AG20443 (cell line): ENCODE results near the gene HEXD.
"Not testable (repeated sequence)": the region's sequence is repeated elsewhere in the genome, so short reads cannot be mapped to it uniquely, and the experiment has no call there.

Source experiments
- DNase-seq: peaks from one replicate; pipeline ENCODE4 v3.0.0; 2012; ENCODE audit warnings: low spot score, mixed read lengths

HEXD gene

DNA sequence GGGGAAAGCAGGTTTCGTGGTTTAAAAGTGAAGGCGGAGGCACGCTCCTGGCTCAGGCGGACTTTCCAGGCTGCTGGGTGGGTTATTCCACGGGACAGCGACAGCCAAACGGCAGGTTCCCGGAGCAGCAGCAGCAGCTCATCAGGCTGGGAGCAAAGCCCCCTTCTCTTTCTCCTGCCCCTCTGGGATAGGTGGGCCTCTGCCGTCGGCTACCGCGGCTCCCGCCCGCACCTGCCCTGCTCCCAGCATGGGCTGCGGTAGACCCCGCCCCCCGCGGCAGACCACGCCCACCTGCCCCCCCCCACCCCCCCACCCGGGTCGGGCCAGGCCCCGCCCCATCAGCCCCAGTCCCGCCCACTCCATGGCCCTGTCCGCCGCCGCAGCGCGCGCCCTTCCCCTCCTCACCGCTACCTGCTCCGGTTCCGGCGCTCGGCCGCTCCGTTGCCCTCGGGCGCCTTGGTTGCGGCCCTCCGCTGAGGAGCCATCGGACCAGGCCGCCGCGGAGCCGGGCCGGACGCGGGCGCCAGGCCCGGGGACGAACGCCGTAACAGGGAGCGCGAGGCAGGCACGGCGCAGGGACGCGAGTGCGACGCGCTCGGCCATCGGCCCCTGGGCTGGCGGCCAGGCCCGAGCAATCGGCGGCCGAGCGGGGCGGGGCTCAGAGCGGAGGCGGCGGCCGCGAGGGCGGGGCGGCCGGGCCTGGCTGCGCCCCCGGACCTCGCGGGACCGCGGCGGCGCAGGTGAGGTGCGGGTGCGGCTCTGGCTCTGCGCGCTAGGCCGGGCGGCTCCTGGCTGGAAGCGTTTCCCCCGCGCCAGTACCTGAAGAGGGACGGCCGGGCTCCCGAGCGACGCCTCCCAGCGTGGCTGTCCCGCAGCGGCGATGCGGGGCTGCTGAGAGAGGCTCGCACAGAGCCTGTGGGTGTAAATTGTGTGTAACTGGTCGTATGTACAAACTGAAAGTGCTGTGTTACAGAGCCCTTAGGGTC, at the start of gene HEXD, which contains the start of gene OGFOD3:
TSS of gene HEXD (plus strand) at position 347 of the 986 bp plus-strand sequence. CDS start 1,453 bp downstream, outside the sequence.
TSS of gene OGFOD3 (minus strand) at position 586 of the 986 bp plus-strand sequence. CDS start at position 485, 101 bp downstream.
- peak; percentile 100 for DNase-seq

DNA sequence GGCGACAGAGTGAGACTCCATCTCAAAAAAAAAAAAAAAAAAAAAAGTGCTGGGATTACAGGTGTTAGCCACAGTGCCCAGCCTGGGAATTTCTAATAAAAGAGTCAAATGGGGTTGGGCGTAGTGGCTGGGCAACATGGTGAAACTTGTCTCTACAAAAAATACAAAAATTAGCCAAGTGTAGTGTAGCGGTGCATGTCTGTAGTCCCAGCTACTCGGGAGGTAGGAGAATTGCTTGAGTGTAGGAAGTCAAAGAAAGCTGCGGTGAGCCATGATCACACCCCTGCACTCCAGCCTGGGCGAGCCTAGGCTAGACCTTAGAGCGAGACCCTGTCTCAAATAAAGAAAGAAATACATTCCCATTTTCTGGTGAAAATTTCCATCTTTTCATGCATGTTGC, 48.9 kb upstream of the HEXD start:
- DNase-seq: no peak

DNA sequence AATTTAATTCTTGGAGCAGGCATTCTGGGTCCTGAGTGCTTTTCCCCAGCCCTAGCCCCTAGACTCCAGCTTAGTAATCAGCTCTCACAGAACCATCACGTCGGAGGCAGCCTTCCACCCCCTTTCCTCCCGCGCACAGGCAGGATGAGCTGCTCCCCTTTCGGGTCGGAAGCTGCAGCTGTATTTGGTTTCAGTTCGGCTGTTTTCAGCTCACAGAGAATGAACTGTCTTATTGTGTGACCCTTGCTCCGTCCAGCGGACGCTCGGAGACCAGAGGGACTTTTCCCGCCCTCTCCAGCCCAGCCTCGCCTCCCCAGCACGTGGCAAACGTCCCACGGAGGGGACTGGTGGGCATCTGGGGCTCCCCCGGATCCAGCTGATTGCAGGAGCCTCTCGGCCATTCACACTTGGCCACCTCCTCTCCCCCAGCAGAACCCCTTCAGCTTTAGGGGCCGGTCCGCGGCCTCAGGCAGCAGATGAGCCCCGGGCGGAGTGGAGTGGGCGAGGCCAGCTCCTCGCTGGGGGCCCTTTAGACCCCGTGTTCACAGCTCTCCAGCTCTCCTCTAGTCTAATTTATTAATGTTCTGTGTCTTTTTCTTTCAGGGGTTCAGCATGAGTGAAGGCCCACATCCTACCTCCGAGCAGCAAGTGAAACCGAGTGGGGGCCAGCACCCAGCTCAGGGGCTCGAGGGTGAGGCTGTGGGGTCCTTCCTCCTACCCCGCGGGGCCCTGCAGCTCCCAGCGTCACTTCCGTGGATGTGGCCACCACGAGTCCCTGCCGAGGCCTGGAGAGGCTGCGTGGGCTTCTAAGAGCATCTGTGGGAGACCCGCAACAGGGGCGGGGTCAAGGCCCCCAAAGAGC, 47.4 kb upstream of the HEXD start:
- peak; percentile 40 for DNase-seq

- no peak for DNase-seq
These were observed 46.6 kb upstream of the HEXD start, which contains the start of gene UTS2R for GRCh38 chr17:82371333-82372248. Gene UTS2R (plus strand): TSS chr17:82371765. CDS start chr17:82374325, 2,560 bp downstream.

DNA sequence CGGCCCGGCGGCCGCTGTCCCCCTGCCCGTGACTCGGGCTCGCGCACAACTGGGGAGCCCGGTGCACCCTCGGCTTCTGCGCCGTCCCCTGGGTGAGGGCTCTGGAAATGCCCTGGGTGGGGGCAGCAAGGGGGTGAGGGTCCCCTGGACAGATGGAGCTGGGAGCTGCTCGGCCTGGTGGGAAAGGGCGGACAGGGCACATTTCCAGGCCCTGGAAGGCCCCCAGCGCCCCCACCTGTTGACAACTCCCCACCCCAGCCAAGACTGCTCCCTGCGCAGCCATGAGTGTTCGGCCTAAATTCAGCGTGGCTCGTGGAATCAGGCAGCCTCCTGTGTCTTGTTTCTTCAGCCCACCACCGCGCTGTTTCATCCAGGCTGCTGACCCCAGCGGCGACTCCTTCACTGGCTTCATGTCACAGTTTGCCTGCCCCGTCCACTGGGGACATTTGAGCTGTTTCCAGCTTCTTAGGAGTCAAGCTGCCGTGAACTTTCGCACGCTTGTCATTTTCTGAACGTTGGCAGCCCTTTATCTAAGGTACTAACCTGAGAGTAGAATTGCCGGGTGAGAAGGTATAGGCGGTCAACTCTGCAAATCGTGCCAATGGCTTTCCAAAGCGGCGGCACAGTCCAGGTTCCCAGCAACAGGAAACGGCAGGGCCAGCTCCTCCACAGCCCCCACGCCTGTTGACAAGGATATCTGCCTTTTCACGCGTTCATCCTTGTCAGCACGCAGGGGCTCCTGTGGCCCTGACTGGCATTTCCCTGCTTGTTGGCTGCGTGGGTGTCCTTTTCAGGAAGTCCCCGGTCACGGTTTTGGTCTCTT, 45.7 kb upstream of the HEXD start:
- no peak for DNase-seq

- not testable (repeated sequence) for DNase-seq
These were observed 45.1 kb upstream of the HEXD start for GRCh38 chr17:82373072-82373452.

GRCh38 chr17:82373731-82374625, 44.2 kb upstream of the HEXD start:
- DNase-seq: no peak

GRCh38 chr17:82374626-82375331, 43.4 kb upstream of the HEXD start:
- DNase-seq: no peak

DNA sequence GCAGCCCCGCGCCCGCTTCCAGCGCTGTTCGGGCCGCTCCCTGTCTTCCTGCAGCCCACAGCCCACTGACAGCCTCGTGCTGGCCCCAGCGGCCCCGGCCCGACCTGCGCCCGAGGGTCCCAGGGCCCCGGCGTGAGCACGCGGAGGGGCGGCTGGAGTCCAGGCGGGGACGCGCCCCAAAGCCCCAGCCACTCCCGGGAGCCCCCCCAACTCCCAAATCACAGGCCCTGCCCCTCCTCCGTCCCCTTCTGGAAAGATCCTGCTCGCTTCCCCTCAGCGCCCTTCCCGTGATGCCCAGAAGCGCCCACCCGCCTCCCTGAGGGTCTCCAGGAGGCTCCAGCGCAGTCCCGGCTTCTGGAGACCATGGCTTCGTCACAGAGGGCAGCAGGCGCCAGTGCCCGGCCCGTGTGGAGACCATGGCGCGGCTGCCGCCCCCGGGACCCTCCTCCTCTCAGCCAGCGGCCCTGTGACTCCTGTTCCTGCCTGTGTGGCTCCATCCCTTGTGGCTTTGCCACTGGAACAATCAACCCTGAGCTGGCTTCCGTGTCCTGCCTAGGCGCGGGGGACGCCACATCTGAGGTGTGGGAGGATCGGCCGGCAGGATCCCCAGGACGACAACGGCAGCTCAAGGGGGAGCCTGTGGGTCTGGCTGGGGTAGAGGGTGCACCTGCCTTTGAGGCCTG, 42.6 kb upstream of the HEXD start:
- no peak for DNase-seq

DNA sequence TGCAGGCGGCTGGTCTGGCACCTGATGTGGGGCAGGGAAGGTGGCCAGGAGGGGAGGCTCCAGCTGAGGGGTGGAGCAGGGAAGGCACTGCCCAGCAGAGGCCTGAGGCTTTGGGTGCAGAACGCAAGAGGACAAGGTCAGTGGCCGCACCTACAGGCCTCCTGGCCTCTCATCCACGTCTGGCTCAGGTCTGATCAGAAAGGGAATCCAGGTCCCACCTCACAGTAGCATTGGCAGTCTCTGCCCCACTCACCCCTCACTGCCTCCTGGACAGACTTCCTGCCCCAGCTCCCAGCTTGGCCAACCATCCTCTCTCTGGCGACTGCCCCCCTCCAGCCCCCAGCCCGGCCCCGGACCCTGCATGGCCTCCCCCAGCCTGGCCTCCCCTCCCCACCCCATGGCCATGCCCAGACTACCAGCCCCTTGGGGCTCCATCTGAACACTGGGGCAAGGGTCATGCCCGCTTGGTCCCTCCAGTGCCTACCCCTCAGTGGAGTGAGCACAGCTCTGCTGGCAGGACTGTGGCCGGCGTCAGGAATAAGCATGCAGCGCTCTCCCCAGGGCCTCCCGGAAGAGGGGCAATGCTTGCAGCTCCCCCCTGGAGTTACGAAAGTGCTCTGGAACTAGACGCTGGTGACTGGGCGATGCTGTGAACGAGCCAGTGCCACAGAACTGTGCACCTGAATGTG, 42.0 kb upstream of the HEXD start:
- DNase-seq: no peak

DNA sequence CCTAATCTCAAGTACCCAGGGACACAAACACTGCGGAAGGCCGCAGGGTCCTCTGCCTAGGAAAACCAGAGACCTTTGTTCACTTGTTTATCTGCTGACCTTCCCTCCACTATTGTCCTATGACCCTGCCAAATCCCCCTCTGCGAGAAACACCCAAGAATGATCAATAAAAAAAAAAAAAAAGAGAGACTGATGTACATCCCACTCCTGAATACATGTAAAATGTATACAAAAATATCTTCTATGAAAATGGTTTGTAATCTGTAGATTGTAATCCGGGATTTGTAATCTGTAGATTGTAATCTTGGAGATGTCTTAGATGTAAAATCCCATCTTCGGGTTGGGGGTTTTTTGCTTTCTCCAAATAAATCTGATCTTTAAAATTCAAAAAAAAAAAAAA, 40.9 kb upstream of the HEXD start:
- not testable (repeated sequence) for DNase-seq

DNA sequence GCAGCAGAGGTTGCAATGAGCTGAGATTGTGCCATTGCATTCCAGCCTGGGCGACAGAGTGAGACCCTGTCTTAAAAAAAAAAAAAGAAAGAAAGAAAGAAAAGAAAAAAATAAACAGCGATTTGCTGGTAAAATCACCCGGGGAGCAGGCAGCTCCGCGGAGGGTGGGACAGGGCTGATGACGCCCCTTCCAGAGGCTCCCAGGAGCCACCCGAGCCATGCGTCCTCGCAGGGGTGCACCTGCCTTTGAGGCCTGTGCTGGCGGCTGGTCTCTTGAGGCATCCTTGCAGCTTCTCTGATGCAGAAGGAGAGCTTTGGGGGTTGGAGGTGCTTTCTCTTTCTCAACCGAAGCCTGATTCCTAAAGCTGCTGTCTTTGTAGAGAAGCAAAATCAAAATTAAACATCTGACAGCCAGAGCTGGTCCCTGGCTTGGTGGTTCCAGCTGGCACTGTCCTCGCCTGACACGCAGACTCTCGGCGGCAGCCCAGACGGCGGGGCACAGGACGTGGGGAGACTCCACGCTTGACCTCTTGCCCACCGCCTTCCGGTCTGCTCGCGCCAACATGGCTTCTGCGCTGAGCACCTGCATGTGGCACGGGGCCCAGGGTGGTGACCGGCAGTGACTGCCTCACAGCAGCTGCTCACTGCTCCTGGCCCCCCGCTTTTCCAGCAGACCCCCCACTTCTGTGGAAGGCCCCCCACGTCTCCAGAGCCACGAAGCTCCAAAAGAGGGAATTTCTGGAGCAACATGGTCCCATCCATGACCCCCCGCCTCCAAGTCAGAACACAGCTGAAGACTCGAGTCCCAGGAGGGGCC, 40.0 kb upstream of the HEXD start:
- DNase-seq: no peak

DNA sequence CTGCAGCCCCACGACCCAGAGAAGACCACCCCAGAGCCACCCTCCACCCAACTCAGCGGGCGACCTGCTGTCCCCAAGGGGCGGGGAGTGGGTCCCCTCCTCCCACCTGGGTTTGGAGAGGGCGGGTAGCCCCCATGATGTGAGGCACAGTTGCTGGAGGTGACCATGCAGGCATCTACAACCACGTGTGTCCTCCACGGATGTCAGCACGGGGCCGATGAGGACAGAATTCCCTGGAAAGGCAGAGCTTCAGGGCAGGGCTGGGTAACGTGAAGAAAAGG, 39.5 kb upstream of the HEXD start:
- DNase-seq: no peak

GRCh38 chr17:82380860-82381702, 37.1 kb upstream of the HEXD start:
- DNase-seq: peak; percentile 51

GRCh38 chr17:82381703-82382009, 36.5 kb upstream of the HEXD start:
- not testable (repeated sequence) for DNase-seq
